ENCODE results near the gene CAP1. TPM values are rescaled to one million over a fixed set of nuclear protein-coding genes. Genes with fewer than 3 reads are reported as not detected.
A peak's percentile ranks its signal among the peaks of the same experiment; 100 is the strongest.

Gene CAP1
- total and polyA plus RNA-seq, 10 of the 15 experiments (the other 5 are each of a cell fraction or from before 2014, with no cell fraction given): 360 to 500 (median 431) TPM

- TF ChIP-seq, protein P1, sequence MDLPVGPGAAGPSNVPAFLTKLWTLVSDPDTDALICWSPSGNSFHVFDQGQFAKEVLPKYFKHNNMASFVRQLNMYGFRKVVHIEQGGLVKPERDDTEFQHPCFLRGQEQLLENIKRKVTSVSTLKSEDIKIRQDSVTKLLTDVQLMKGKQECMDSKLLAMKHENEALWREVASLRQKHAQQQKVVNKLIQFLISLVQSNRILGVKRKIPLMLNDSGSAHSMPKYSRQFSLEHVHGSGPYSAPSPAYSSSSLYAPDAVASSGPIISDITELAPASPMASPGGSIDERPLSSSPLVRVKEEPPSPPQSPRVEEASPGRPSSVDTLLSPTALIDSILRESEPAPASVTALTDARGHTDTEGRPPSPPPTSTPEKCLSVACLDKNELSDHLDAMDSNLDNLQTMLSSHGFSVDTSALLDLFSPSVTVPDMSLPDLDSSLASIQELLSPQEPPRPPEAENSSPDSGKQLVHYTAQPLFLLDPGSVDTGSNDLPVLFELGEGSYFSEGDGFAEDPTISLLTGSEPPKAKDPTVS (IDR thresholded peaks at IDR 0.05; ENCODE audit: low read depth, low read length): no peak
- no peak for TF ChIP-seq HDGF (IDR thresholded peaks at IDR 0.05)
- no peak for TF ChIP-seq EED (IDR thresholded peaks at IDR 0.05; ENCODE audit: low read depth)
- TF ChIP-seq ZNF622 (IDR thresholded peaks at IDR 0.05): no peak
- no peak for TF ChIP-seq NR2C1 (IDR thresholded peaks at IDR 0.05)
- TF ChIP-seq, protein P2, sequence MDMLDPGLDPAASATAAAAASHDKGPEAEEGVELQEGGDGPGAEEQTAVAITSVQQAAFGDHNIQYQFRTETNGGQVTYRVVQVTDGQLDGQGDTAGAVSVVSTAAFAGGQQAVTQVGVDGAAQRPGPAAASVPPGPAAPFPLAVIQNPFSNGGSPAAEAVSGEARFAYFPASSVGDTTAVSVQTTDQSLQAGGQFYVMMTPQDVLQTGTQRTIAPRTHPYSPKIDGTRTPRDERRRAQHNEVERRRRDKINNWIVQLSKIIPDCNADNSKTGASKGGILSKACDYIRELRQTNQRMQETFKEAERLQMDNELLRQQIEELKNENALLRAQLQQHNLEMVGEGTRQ (IDR thresholded peaks at IDR 0.05; ENCODE audit: borderline replicate concordance, low read depth, low read length): peak; percentile 76
- TF ChIP-seq, protein P3, sequence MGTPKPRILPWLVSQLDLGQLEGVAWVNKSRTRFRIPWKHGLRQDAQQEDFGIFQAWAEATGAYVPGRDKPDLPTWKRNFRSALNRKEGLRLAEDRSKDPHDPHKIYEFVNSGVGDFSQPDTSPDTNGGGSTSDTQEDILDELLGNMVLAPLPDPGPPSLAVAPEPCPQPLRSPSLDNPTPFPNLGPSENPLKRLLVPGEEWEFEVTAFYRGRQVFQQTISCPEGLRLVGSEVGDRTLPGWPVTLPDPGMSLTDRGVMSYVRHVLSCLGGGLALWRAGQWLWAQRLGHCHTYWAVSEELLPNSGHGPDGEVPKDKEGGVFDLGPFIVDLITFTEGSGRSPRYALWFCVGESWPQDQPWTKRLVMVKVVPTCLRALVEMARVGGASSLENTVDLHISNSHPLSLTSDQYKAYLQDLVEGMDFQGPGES (IDR thresholded peaks at IDR 0.05): no peak
- TF ChIP-seq SMC3 (IDR thresholded peaks at IDR 0.05; ENCODE audit: borderline replicate concordance, low read length): no peak
- no peak for TF ChIP-seq RAD21 (IDR thresholded peaks at IDR 0.05; ENCODE audit: insufficient read depth, low read depth, low read length)
- no peak for TF ChIP-seq SUZ12 (IDR thresholded peaks at IDR 0.05; ENCODE audit: unreplicated experiment)
- no peak for TF ChIP-seq BMI1 (IDR thresholded peaks at IDR 0.05; ENCODE audit: borderline replicate concordance)
- 0 out of 2 replicates have a peak, but pooled peaks have one; percentile 68 for TF ChIP-seq TARDBP (IDR thresholded peaks at IDR 0.05; ENCODE audit: borderline replicate concordance)
- TF ChIP-seq, protein P4, sequence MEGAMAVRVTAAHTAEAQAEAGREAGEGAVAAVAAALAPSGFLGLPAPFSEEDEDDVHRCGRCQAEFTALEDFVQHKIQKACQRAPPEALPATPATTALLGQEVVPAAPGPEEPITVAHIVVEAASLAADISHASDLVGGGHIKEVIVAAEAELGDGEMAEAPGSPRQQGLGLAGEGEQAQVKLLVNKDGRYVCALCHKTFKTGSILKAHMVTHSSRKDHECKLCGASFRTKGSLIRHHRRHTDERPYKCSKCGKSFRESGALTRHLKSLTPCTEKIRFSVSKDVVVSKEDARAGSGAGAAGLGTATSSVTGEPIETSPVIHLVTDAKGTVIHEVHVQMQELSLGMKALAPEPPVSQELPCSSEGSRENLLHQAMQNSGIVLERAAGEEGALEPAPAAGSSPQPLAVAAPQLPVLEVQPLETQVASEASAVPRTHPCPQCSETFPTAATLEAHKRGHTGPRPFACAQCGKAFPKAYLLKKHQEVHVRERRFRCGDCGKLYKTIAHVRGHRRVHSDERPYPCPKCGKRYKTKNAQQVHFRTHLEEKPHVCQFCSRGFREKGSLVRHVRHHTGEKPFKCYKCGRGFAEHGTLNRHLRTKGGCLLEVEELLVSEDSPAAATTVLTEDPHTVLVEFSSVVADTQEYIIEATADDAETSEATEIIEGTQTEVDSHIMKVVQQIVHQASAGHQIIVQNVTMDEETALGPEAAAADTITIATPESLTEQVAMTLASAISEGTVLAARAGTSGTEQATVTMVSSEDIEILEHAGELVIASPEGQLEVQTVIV (IDR thresholded peaks at IDR 0.05; ENCODE audit: borderline replicate concordance, partially characterized antibody): no peak
- TF ChIP-seq, protein P5, sequence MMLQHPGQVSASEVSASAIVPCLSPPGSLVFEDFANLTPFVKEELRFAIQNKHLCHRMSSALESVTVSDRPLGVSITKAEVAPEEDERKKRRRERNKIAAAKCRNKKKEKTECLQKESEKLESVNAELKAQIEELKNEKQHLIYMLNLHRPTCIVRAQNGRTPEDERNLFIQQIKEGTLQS (IDR thresholded peaks at IDR 0.05; ENCODE audit: borderline replicate concordance, extremely low read depth, low read depth, low read length): peak; percentile 33; the same call in 1 of the 2 replicates
- no peak for TF ChIP-seq PAX8 (IDR thresholded peaks at IDR 0.05)
- peak; percentile 83 for TF ChIP-seq MXI1 (IDR thresholded peaks at IDR 0.05; ENCODE audit: low read depth, low read length)
- no peak for TF ChIP-seq TCF3 (IDR thresholded peaks at IDR 0.05; ENCODE audit: borderline replicate concordance, insufficient read depth, low read depth, low read length)
- peak; percentile 49; the same call in 1 of the 2 replicates for TF ChIP-seq TAF1 (IDR thresholded peaks at IDR 0.05; ENCODE audit: borderline replicate concordance, low read depth, low read length)
- no peak for TF ChIP-seq MYB (IDR thresholded peaks at IDR 0.05; ENCODE audit: borderline replicate concordance, low read depth, low read length)
Measured at GRCh38 chr1:40096977-40097782, 56.7 kb downstream of the CAP1 start, which contains the start of gene PPT1 (continued).
